ENCODE results near the gene DHODH.
A peak's percentile ranks its signal among the peaks of the same experiment; 100 is the strongest.

The DHODH gene

GRCh38 chr16:72013888-72014581, 5.5 kb downstream of the DHODH start:
- H3K4me3 ChIP-seq (ENCODE audit: low read depth, low read length) = no peak overlapping the region
- DNase-seq (ENCODE audit: low read depth) = no peak
- no peak for TF ChIP-seq CTCF (IDR thresholded peaks at IDR 0.05; ENCODE audit: control insufficient read depth, extremely low read depth, insufficient read depth)

- no peak for DNase-seq (ENCODE audit: low read depth)
- no peak overlapping the region for H3K4me3 ChIP-seq (ENCODE audit: low read depth, low read length)
- TF ChIP-seq CTCF (IDR thresholded peaks at IDR 0.05; ENCODE audit: control insufficient read depth, extremely low read depth, insufficient read depth) = no peak
Observed at GRCh38 chr16:72014675-72015074, 6.1 kb downstream of the DHODH start.

- no peak for TF ChIP-seq CTCF (IDR thresholded peaks at IDR 0.05; ENCODE audit: control insufficient read depth, extremely low read depth, insufficient read depth)
- H3K4me3 ChIP-seq (ENCODE audit: low read depth, low read length) = no peak overlapping the region
- no peak for DNase-seq (ENCODE audit: low read depth)
Observed at GRCh38 chr16:72015124-72015523, 6.6 kb downstream of the DHODH start.

GRCh38 chr16:72018470-72018869, 9.9 kb downstream of the DHODH start:
- no peak for DNase-seq (ENCODE audit: low read depth)
- H3K4me3 ChIP-seq (ENCODE audit: low read depth, low read length) = no peak overlapping the region
- no peak for TF ChIP-seq CTCF (IDR thresholded peaks at IDR 0.05; ENCODE audit: control insufficient read depth, extremely low read depth, insufficient read depth)

GRCh38 chr16:72021043-72021442, 12.5 kb downstream of the DHODH start:
- H3K4me3 ChIP-seq (ENCODE audit: low read depth, low read length) = no peak overlapping the region
- TF ChIP-seq CTCF (IDR thresholded peaks at IDR 0.05; ENCODE audit: control insufficient read depth, extremely low read depth, insufficient read depth) = no peak
- DNase-seq (ENCODE audit: low read depth) = no peak

GRCh38 chr16:72022127-72022526, 13.6 kb downstream of the DHODH start:
- no peak for DNase-seq (ENCODE audit: low read depth)
- no peak for TF ChIP-seq CTCF (IDR thresholded peaks at IDR 0.05; ENCODE audit: control insufficient read depth, extremely low read depth, insufficient read depth)
- no peak overlapping the region for H3K4me3 ChIP-seq (ENCODE audit: low read depth, low read length)

- peak; percentile 95 for DNase-seq (ENCODE audit: low read depth)
- TF ChIP-seq CTCF (IDR thresholded peaks at IDR 0.05; ENCODE audit: control insufficient read depth, extremely low read depth, insufficient read depth) = no peak
- no peak overlapping the region for H3K4me3 ChIP-seq (ENCODE audit: low read depth, low read length)
Observed at GRCh38 chr16:72023962-72024361, 15.4 kb downstream of the DHODH start.

All from LNCaP clone FGC (cell line).